ENCODE results near the gene EFCAB8. TPM values are rescaled to one million over a fixed set of nuclear protein-coding genes. Genes with fewer than 3 reads are reported as not detected.

Gene EFCAB8
- total RNA-seq, 2 donors from 2014 or later = 1.7 to 2.7 TPM

DNA sequence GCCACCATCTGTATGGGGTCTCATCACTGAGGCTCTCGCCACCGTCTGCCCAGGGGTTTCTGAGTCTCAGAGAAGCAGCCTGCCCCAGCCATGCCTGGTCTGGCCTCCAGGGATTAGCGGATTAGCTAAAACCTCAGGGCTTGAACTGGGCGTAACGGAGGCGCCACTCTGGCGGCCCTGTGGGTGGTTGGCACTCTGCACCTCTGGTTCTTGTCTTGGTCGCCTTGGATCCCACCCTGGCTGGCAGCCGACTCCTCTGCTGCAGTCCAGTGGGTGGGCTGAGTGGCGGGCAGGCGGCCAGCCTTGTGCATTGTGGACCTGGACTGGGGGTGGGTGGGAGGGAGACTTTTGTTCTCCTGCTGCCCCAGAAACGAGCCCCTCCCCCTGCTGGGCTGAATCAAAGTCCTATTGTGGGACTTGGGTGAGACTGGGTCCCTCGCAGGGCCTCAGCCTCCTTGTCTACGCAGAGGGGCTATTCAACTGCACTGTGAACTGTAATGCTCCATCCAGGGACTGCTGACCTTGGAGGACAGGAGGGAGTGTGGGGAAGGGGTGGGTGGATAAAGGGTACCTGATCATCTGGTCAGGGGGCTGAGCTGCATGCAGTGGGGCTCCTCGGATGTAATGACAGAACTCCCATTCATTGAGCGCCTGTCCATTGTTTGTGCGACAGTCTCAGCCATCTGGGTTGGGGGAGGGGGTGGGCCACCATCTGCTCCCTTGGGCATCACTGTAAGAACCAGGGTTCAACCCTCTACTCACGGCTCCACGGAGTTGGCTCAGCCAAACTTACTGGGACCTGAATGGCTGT lies 121.6 kb downstream of the EFCAB8 start:
- H3K27me3 Mint-ChIP-seq (ENCODE audit: low read depth) = no peaks in the 10 kb centered on the region
- H3K4me3 Mint-ChIP-seq = no peak overlapping the region
- H3K36me3 Mint-ChIP-seq (ENCODE audit: insufficient read depth in 2 of 2) = peaks cover 6 to 8% of the 10 kb centered on the region in 2 donors
- H3K9me3 Mint-ChIP-seq = peaks cover 0 to 6% of the 10 kb centered on the region in 2 donors
- ATAC-seq (replicated peaks in 1 of 2) = no peak
- DNase-seq = no peak
- no peak overlapping the region for H3K27ac Mint-ChIP-seq
- peaks cover 11% of the 10 kb centered on the region for H3K4me1 Mint-ChIP-seq (ENCODE audit: low read depth)

DNA sequence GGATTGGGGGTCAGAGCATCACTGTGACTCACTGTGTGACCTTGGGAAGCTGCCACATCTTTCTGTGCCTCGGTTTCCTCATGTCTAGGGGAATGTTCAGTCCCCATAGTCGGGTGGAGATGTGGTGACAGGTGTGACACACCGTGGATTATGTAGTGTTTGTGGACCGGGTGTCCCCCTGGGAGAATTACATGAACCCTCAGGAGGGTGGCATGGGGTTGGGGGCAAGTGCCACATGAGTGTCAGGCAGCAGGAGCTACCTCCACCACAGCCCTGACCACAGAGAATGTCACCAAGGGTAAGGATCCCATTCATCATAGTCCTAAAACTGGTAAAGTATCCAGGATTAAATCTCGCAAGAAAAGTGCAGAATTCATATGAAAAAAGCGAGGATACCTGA lies 122.3 kb downstream of the EFCAB8 start:
- H3K9me3 Mint-ChIP-seq = peaks cover 0 to 6% of the 10 kb centered on the region in 2 donors
- H3K36me3 Mint-ChIP-seq (ENCODE audit: insufficient read depth in 2 of 2) = peaks cover 6 to 8% of the 10 kb centered on the region in 2 donors
- DNase-seq = no peak
- H3K4me3 Mint-ChIP-seq = no peak overlapping the region
- H3K27ac Mint-ChIP-seq = no peak overlapping the region
- H3K27me3 Mint-ChIP-seq (ENCODE audit: low read depth) = no peaks in the 10 kb centered on the region
- peaks cover 9% of the 10 kb centered on the region for H3K4me1 Mint-ChIP-seq (ENCODE audit: low read depth)
- ATAC-seq (replicated peaks in 1 of 2) = no peak

DNA sequence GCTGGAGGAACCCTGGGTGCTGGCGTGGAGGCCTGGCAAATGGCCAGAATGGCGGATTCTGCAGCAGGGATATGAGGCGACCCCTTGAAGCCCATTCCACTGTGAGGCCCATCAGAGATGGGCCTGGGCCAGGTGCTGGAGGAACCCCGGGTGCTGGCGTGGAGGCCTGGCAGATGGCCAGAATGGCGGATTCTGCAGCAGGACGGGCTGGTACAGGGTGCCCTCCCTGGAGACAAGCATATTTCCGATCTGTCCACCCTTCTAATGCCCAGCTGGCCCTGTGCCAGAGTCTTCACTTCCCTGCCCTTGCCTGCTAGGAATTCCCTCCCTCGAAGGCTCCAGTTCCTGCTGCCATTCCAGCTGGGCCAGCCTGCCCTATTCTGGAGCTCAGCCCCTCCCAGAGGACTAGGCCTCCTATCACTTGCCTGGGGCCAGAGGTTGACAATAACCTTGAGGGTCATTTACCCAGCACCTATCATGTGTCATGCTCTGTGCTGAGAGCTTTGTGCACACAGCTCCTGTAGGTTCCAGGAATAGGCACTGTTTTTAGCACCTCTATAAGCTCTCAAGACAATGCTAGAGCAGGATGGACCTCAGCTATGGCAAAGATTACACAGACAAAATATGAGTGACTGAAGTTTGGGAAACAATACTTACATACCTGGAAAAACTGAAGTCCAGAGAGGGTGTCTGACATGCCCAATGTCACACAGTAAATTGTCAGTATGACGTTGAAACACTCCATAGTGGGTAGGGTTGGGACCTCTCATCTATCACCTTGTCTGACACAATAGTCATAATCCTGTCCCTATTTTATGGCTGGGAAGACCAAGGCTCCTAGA lies 124.1 kb downstream of the EFCAB8 start:
- DNase-seq (no peak), ATAC-seq (replicated peaks in 1 of 2) (no peak)
- no peaks in the 10 kb centered on the region for H3K4me1 Mint-ChIP-seq (ENCODE audit: low read depth)
- H3K9me3 Mint-ChIP-seq = no peaks in the 10 kb centered on the region
- no peaks in the 10 kb centered on the region for H3K27me3 Mint-ChIP-seq (ENCODE audit: low read depth)
- no peak overlapping the region for H3K27ac Mint-ChIP-seq
- H3K4me3 Mint-ChIP-seq = no peak overlapping the region
- H3K36me3 Mint-ChIP-seq (ENCODE audit: insufficient read depth in 2 of 2) = no peaks in the 10 kb centered on the region

DNA sequence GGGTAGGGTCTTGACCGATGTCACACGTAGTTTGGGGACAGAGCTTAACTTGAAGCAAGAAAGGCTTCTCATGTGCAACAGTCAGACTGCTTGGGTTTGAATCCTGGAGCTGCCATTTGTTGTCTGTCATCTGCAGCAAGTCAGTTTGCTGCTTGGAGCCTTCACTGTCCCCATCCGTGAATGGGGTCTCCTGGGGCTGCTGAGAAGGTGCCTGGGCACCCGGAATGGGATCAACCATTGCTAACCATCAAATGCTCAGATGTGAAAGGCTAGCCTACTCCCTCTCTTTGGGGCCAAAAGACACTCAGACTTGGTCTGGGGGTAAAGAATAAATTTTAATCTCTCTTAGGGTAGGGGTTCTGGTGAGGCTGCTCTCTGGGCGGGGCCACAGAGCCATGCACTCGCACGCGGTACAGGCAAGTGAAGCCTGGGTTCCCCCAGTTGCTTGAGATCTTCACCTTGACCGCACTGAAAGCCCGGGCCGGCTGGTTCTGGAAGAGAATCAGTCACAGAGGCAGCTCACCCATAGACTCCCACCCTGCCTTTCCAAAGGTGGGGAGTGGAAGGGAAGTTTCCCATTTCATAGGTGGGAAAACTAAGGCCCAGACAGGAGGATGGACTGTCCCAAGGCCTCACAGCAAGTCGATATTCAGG lies 124.9 kb downstream of the EFCAB8 start:
- Mint-ChIP-seq H3K27ac (no peak overlapping the region), H3K9me3 (no peaks in the 10 kb centered on the region), H3K36me3 (ENCODE audit: insufficient read depth in 2 of 2) (no peaks in the 10 kb centered on the region), H3K4me1 (ENCODE audit: low read depth) (no peaks in the 10 kb centered on the region), H3K4me3 (no peak overlapping the region), H3K27me3 (ENCODE audit: low read depth) (no peaks in the 10 kb centered on the region)
- no peak for DNase-seq
- no peak for ATAC-seq (replicated peaks in 1 of 2)

DNA sequence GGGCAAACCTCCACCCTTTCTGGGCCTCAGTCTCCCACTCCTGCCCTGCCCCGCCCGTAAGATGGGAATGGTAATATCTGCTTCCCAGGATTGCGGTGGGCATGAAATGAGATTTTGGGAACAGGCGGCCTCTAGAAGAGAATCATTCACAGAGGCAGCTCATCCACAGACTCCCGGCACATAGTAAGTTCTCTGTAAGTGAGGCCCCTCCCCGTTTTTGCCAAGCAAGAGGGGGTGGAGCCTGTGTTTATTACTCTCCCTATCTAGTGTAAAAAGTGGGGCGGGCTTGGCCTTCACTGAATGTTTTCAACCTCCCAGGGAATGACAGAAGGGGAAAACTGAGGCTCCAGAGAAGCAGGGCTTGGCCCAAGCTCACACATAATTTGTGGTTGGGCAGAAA lies 125.5 kb downstream of the EFCAB8 start:
- DNase-seq = no peak
- H3K9me3 Mint-ChIP-seq = no peaks in the 10 kb centered on the region
- no peak overlapping the region for H3K27ac Mint-ChIP-seq
- no peaks in the 10 kb centered on the region for H3K36me3 Mint-ChIP-seq (ENCODE audit: insufficient read depth in 2 of 2)
- H3K27me3 Mint-ChIP-seq (ENCODE audit: low read depth) = no peaks in the 10 kb centered on the region
- no peak for ATAC-seq (replicated peaks in 1 of 2)
- no peaks in the 10 kb centered on the region for H3K4me1 Mint-ChIP-seq (ENCODE audit: low read depth)
- H3K4me3 Mint-ChIP-seq = no peak overlapping the region

DNA sequence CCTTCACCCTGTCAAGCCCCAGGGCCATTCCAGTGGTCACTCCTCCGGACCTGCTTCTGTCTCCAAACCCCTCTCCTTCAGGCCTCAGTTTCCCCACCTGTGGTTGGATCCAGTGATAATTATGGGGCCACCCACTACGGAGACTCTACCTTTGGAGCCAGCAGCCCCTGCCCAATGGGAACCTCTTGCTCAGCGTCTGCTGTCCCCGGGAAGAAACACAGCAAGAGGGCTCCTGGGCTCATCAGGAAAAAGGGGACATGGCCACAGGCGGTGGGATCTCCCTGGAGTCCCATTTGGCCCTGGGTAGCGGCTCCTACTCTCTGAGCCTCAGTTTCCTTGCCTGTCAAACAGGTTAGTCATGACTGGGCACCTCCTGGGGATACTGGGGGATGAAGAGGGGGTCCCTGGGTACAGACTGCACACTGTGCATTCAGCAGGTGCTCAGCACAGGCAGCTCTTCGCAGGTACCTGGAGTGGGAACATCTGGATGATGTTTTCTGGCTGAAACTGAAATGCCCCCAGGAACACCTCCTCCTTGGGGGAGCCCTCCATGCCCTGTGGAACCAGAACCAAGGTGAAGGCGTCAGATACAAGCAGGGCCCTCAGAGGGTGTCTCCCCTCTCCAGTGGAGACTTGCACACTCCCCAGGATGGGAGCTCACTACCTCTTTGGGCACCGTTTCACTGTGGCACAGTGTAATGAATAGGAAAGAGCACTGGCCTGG lies 126.1 kb downstream of the EFCAB8 start:
- Mint-ChIP-seq H3K27ac (no peak overlapping the region), H3K4me1 (ENCODE audit: low read depth) (no peaks in the 10 kb centered on the region)
- ATAC-seq (replicated peaks in 1 of 2) = no peak

DNA sequence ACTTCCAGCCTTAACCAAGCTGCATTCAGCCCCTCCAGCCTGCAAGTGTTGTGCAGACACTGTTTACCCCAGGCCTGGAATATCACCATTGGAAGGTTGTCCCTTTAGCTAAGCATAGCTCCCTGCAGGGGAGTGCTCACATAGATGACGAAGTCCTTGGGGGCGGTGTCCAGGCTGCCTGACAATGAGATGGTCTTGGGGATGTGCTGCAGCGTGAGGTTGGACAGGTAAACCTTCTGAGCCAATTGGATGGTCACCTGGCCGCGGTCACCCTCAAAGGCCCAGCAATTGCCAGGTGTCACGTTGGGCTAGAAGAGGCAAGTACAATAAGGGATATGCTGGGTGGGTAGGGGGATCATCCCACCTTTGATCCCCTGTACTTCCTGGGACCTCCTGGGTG lies 126.9 kb downstream of the EFCAB8 start:
- no peaks in the 10 kb centered on the region for H3K9me3 Mint-ChIP-seq
- no peaks in the 10 kb centered on the region for H3K36me3 Mint-ChIP-seq (ENCODE audit: insufficient read depth in 2 of 2)
- DNase-seq (no peak), ATAC-seq (replicated peaks in 1 of 2) (no peak)
- no peak overlapping the region for H3K27ac Mint-ChIP-seq
- no peak overlapping the region for H3K4me3 Mint-ChIP-seq
- no peaks in the 10 kb centered on the region for H3K4me1 Mint-ChIP-seq (ENCODE audit: low read depth)
- H3K27me3 Mint-ChIP-seq (ENCODE audit: low read depth) = no peaks in the 10 kb centered on the region

More for the DNA sequence above, 126.1 kb downstream of the EFCAB8 start:
- Mint-ChIP-seq H3K9me3 (no peaks in the 10 kb centered on the region), H3K27me3 (ENCODE audit: low read depth) (no peaks in the 10 kb centered on the region), H3K36me3 (ENCODE audit: insufficient read depth in 2 of 2) (no peaks in the 10 kb centered on the region), H3K4me3 (no peak overlapping the region)
- DNase-seq = no peak

DNA sequence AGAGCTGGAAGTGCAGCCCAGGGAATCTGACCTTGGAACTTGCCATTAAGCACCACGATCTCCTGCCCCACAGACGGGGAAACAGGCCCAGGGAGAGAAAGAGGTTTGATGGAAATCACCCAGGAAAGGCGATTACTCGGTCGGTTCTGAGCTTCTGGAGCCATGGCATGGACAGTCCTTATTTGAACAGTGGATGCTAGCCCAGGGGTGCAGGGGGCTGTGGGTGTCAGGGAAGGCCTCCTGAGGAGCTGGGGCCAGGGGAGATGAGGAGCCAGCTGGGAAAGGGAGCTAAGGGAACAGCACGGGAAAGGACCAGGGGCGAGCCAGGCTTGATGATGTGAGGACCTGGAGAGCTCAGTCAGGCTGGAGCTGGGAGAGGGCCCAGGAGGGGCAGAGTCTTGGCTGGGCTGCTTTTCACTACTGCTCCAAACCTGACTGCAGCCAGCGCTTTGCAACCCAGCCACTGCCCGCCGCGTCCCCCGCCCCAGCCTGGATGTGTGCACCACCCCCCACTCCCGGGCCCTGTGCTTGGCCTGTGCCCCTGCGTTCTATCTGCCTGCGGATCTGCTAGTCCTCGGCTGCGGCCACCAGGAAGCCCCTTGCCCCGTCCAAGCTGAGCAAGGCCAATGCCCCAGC lies 127.7 kb downstream of the EFCAB8 start:
- Mint-ChIP-seq H3K9me3 (no peaks in the 10 kb centered on the region), H3K4me1 (ENCODE audit: low read depth) (peaks cover 8% of the 10 kb centered on the region), H3K4me3 (no peak overlapping the region), H3K36me3 (ENCODE audit: insufficient read depth in 2 of 2) (no peaks in the 10 kb centered on the region), H3K27ac (no peak overlapping the region), H3K27me3 (ENCODE audit: low read depth) (no peaks in the 10 kb centered on the region)
- no peak for ATAC-seq (replicated peaks in 1 of 2)
- no peak for DNase-seq

DNA sequence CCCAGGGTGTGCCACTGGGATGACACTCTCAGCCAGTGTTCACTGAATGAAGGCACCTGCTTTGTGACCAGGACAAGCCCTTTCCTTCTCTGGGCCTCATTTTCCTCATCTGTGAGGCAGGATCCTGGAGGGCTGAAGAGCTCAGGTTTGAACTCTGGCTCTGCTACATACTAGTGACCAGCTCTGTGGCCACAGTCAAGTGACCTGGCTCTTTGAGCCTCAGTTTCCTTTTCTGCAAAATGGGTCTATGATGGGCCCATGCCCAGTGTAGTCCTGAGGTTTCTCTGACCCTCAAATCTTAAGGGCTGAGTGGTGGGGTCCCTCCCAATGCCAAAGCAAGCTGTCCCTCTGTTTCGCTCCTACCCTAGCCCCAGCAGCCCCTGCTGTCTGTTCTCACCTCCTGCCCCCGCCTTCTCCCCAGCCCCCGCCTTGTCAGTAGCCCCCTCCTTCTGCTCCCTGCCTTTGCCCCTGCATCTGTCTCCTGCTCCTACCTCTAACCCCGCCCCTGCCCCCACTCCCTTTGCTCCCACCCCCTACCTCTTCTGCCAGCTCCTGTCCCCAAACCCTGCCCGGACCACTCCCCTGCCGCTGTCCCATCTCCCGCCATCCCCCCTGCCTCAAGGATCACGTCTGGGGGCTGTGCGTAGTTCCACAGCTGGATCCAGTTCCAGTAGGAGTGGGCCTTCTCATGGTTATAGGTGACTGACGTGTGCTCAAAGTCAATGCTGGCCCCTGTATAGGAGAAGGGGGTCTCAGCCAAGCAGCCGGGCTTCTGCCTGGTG lies 128.5 kb downstream of the EFCAB8 start:
- Mint-ChIP-seq H3K4me3 (no peak overlapping the region), H3K9me3 (no peaks in the 10 kb centered on the region), H3K36me3 (ENCODE audit: insufficient read depth in 2 of 2) (no peaks in the 10 kb centered on the region), H3K27ac (no peak overlapping the region), H3K4me1 (ENCODE audit: low read depth) (peaks cover 16% of the 10 kb centered on the region), H3K27me3 (ENCODE audit: low read depth) (no peaks in the 10 kb centered on the region)
- ATAC-seq (replicated peaks in 1 of 2) = no peak
- no peak for DNase-seq

DNA sequence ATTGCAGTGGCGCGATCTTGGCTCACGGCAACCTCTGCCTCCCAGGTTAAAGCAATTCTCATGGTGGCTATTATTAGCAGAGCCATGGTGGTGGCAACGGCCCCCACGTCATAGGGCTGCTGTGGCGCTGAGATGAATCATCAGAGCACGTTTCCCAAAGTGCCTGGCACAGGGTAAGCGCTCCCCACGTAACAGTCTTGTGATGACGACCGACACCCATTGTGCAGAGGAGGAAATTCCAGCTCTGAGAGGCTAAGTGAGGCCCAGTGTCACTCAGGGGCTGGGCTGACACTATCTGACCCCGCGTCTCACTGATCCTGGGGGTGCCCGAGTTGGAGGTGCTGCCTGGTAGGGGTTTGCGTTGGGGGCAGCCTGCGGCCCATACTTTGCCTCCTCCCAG lies 129.3 kb downstream of the EFCAB8 start:
- ATAC-seq (replicated peaks in 1 of 2) = no peak
- H3K4me3 Mint-ChIP-seq = no peak overlapping the region
- H3K9me3 Mint-ChIP-seq = no peaks in the 10 kb centered on the region
- DNase-seq = no peak
- H3K4me1 Mint-ChIP-seq (ENCODE audit: low read depth) = peaks cover 22% of the 10 kb centered on the region
- no peaks in the 10 kb centered on the region for H3K36me3 Mint-ChIP-seq (ENCODE audit: insufficient read depth in 2 of 2)
- H3K27me3 Mint-ChIP-seq (ENCODE audit: low read depth) = no peaks in the 10 kb centered on the region
- no peak overlapping the region for H3K27ac Mint-ChIP-seq

DNA sequence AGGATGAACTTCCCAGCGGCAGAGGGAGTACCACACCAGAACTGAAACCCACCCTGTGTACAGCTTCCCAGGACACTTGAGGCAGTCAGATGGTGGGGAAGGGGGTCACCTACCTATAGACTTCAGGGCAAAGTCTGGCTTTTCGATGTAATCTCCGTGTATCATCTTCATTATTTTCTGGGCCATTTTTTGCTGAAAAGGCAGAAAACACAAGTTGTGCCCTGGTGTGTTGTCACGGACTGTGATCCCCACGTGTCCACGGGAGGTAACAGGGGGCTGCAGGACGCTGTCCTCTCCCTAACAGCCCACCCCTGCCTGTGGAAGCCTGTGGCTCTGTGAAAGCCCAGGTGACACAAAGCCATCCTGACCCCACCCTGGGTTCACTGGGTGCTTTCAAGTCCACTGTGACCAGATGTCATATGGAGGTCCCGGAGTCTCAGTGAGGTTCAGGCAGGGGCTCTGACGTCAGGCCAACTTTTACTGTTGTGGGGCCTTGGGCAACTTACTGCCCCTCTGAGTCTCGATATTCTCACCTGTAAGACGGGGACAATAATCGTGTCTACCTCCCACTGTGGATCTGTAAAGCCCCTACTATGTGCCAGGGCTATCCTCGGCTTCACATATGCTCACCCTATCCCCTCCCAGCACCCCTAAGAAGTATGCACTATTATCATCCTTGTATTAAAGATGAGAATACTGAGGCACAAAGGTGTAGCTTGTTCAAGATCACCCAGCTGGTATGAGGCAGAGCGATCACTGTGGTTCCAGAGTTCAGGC lies 131.0 kb downstream of the EFCAB8 start:
- no peak overlapping the region for H3K4me3 Mint-ChIP-seq
- H3K9me3 Mint-ChIP-seq = peaks cover under 1 to 2% of the 10 kb centered on the region in 2 donors
- no peaks in the 10 kb centered on the region for H3K27me3 Mint-ChIP-seq (ENCODE audit: low read depth)
- DNase-seq (no peak), ATAC-seq (replicated peaks in 1 of 2) (no peak)
- H3K36me3 Mint-ChIP-seq (ENCODE audit: insufficient read depth in 2 of 2) = peaks cover 0 to 5% of the 10 kb centered on the region in 2 donors
- no peak overlapping the region for H3K27ac Mint-ChIP-seq
- H3K4me1 Mint-ChIP-seq (ENCODE audit: low read depth) = peaks cover 32% of the 10 kb centered on the region

Data from activated T-cell treated with anti-CD3 and anti-CD28 coated beads, Interleukin-2, amount 50 U/mL, for 72 hours (primary cell).